GM19099 (cell line): ENCODE data around the gene CYFIP1.

Experiments used
- POLR2A ChIP-seq: IDR thresholded peaks from 3 replicates; pipeline ENCODE4 v1.6.1; 2011; ENCODE audit warnings: low read depth; ENCODE audit not compliant: insufficient read length; ENCODE audit errors: extremely low read depth

CYFIP1 gene

GRCh38 chr15:22980189-22981050 lies at the start of gene CYFIP1:
CYFIP1 (minus strand) TSS chr15:22980368; CDS start chr15:22947285, 33,083 bp downstream.
- TF ChIP-seq POLR2A: no peak

- TF ChIP-seq POLR2A: no peak
Measured at GRCh38 chr15:23026218-23026617, 46.0 kb upstream of the CYFIP1 start.

GRCh38 chr15:23022156-23022555 lies 42.0 kb upstream of the CYFIP1 start:
- TF ChIP-seq POLR2A: no peak

GRCh38 chr15:23014394-23015000 lies 34.3 kb upstream of the CYFIP1 start:
- TF ChIP-seq POLR2A: no peak

GRCh38 chr15:23013681-23014080 lies 33.5 kb upstream of the CYFIP1 start:
- no peak for TF ChIP-seq POLR2A

- TF ChIP-seq POLR2A: no peak
Measured at GRCh38 chr15:23003736-23004135, 23.6 kb upstream of the CYFIP1 start.

- TF ChIP-seq POLR2A: no peak
Measured at GRCh38 chr15:23002920-23003319, 22.8 kb upstream of the CYFIP1 start.

GRCh38 chr15:22995795-22996194 lies 15.6 kb upstream of the CYFIP1 start:
- no peak for TF ChIP-seq POLR2A

- TF ChIP-seq POLR2A: no peak
Measured at GRCh38 chr15:22992024-22992326, 11.8 kb upstream of the CYFIP1 start.

GRCh38 chr15:22989576-22990477 lies 9.7 kb upstream of the CYFIP1 start:
- TF ChIP-seq POLR2A: no peak

- no peak for TF ChIP-seq POLR2A
Measured at GRCh38 chr15:22988811-22989210, 8.6 kb upstream of the CYFIP1 start.

- no peak for TF ChIP-seq POLR2A
Measured at GRCh38 chr15:22981051-22981840, 1.1 kb upstream of the CYFIP1 start.

- no peak for TF ChIP-seq POLR2A
Measured at GRCh38 chr15:22979238-22980188, 655 bp downstream of the CYFIP1 start.
